ENCODE measurements around the gene CLCA2.
"Not testable (repeated sequence)": the region's sequence is repeated elsewhere in the genome, so short reads cannot be mapped to it uniquely, and the experiment has no call there.

CLCA2 gene

DNA sequence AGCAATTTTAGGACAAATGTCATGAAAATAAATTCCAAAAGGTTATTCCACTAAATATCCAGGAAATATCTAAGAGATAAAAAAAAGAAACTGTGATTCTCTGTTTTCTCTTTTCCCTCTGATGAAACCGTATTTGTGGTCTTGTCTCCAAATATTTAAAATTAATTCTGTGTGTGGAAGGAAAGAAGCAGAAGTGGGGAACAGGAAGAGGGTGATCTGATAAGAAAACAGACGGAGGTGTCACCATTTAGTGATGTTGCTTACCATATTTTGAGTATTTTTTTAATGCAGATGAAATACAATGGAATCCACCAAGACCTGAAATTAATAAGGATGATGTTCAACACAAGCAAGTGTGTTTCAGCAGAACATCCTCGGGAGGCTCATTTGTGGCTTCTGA is 74.3 kb downstream of the CLCA2 start:
- no peak overlapping the region for H3K9ac ChIP-seq (ENCODE audit: low read length)
- no peaks in the 10 kb centered on the region for H3K27me3 ChIP-seq (ENCODE audit: low read depth, low read length)
- no peak overlapping the region for H3K4me2 ChIP-seq (ENCODE audit: low read length)
- no peak overlapping the region for H2AFZ ChIP-seq (ENCODE audit: low read depth, low read length)
- TF ChIP-seq CTCF (IDR thresholded peaks at IDR 0.05; ENCODE audit: low read depth, low read length) (no peak), EZH2phosphoT487 (IDR thresholded peaks at IDR 0.05; ENCODE audit: low read depth) (no peak)
- no peak overlapping the region for H3K4me3 ChIP-seq (ENCODE audit: low read length)
- H3K79me2 ChIP-seq (ENCODE audit: low read length), result no peaks in the 10 kb centered on the region
- H3K27ac ChIP-seq (ENCODE audit: low read length), result no peak overlapping the region
- H3K36me3 ChIP-seq (replicated peaks; ENCODE audit: low read depth, low read length), result no peaks in the 10 kb centered on the region
- no peaks in the 10 kb centered on the region for H3K9me3 ChIP-seq (ENCODE audit: insufficient read depth, low read length)
- H3K4me1 ChIP-seq (ENCODE audit: low read length), result peaks cover 14% of the 10 kb centered on the region
- H4K20me1 ChIP-seq (ENCODE audit: insufficient read depth, low read length), result no peaks in the 10 kb centered on the region

DNA sequence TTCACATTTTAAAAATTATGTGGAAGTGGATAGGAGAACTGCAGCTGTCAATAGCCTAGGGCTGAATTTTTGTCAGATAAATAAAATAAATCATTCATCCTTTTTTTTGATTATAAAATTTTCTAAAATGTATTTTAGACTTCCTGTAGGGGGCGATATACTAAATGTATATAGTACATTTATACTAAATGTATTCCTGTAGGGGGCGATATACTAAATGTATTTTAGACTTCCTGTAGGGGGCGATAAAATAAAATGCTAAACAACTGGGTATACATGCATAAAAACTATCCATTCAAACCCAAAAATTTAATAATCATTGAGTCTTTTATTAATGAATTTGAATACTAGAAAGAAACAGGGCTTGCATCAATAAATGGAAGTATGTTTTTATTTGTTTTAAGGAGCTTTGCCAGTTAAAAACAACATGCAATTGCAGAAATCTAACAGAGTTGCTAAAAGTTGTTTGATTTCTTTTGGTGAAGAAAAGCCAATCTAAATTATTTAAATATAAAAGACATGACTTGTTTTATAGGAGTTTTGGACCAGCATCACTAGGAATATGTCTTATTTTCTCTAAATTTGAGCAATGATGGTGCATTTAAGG is 76.1 kb downstream of the CLCA2 start:
- Histone ChIP-seq H3K4me1 (ENCODE audit: low read length) (peaks cover 15% of the 10 kb centered on the region), H3K79me2 (ENCODE audit: low read length) (no peaks in the 10 kb centered on the region), H4K20me1 (ENCODE audit: insufficient read depth, low read length) (no peaks in the 10 kb centered on the region), H3K36me3 (replicated peaks; ENCODE audit: low read depth, low read length) (no peaks in the 10 kb centered on the region), H3K9ac (ENCODE audit: low read length) (no peak overlapping the region), H3K4me3 (ENCODE audit: low read length) (no peak overlapping the region), H3K27me3 (ENCODE audit: low read depth, low read length) (no peaks in the 10 kb centered on the region), H3K9me3 (ENCODE audit: insufficient read depth, low read length) (no peaks in the 10 kb centered on the region), H2AFZ (ENCODE audit: low read depth, low read length) (no peak overlapping the region), H3K27ac (ENCODE audit: low read length) (no peak overlapping the region), H3K4me2 (ENCODE audit: low read length) (no peak overlapping the region)
- TF ChIP-seq CTCF (IDR thresholded peaks at IDR 0.05; ENCODE audit: low read depth, low read length), result peak; percentile 98
- TF ChIP-seq EZH2phosphoT487 (IDR thresholded peaks at IDR 0.05; ENCODE audit: low read depth), result no peak

DNA sequence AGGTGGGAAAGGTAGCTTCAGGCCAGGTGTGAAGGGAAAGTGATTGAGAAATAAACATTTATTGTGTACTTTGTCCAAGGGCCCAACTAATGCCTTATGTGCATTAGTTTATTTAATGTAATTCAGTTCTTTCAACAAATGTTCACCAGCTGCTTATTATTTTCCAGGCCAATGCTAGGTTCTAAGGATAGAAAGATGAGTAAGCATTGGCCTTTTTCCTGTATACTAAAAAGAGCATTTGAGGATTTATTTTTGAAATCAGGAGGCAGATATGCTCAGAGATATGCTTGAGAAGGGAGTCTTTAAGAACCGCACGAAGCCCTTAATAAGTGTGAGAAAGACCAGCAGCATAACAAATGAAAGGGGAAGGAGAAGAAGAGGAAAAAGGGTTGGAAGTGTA is 76.7 kb downstream of the CLCA2 start:
- no peak overlapping the region for H2AFZ ChIP-seq (ENCODE audit: low read depth, low read length)
- H4K20me1 ChIP-seq (ENCODE audit: insufficient read depth, low read length), result no peaks in the 10 kb centered on the region
- TF ChIP-seq CTCF (IDR thresholded peaks at IDR 0.05; ENCODE audit: low read depth, low read length) (no peak), EZH2phosphoT487 (IDR thresholded peaks at IDR 0.05; ENCODE audit: low read depth) (no peak)
- no peaks in the 10 kb centered on the region for H3K27me3 ChIP-seq (ENCODE audit: low read depth, low read length)
- no peaks in the 10 kb centered on the region for H3K79me2 ChIP-seq (ENCODE audit: low read length)
- no peaks in the 10 kb centered on the region for H3K36me3 ChIP-seq (replicated peaks; ENCODE audit: low read depth, low read length)
- peaks cover 15% of the 10 kb centered on the region for H3K4me1 ChIP-seq (ENCODE audit: low read length)
- H3K4me3 ChIP-seq (ENCODE audit: low read length), result no peak overlapping the region
- H3K27ac ChIP-seq (ENCODE audit: low read length), result no peak overlapping the region
- H3K9ac ChIP-seq (ENCODE audit: low read length), result no peak overlapping the region
- no peaks in the 10 kb centered on the region for H3K9me3 ChIP-seq (ENCODE audit: insufficient read depth, low read length)
- no peak overlapping the region for H3K4me2 ChIP-seq (ENCODE audit: low read length)

DNA sequence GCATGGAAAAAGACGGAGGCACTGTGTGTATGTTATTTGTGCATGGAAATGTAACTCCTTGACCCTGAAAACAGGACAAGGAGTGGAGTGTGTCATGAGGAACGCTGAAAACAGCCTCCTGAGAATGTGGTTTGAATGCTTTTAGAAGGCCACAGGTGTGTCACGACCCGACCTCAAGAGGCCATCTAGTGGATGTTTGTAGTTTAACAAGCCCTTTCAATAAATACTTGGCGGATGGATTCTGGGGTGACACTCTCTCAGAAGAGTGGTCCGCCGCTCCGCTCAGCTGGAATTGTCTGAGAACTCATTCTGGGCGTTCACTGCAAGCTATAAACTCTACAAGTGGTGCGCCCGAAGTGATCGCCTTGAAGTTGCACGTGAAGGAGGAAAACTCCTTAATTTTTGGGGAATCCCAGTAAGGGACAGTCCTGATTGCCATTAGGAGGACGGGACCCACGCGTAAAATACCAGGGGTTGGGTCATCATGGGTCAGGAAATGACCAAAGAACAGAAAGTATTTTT is 78.2 kb downstream of the CLCA2 start:
- not testable (repeated sequence) for H3K79me2 ChIP-seq (ENCODE audit: low read length); H3K36me3 ChIP-seq (replicated peaks; ENCODE audit: low read depth, low read length); H3K27ac ChIP-seq (ENCODE audit: low read length); H4K20me1 ChIP-seq (ENCODE audit: insufficient read depth, low read length); H3K9me3 ChIP-seq (ENCODE audit: insufficient read depth, low read length); H3K27me3 ChIP-seq (ENCODE audit: low read depth, low read length)
- peak; percentile 47 for TF ChIP-seq CTCF (IDR thresholded peaks at IDR 0.05; ENCODE audit: low read depth, low read length)
- Histone ChIP-seq H3K9ac (ENCODE audit: low read length) (peak overlapping the region; percentile 63), H2AFZ (ENCODE audit: low read depth, low read length) (peak overlapping the region; percentile 73), H3K4me3 (ENCODE audit: low read length) (peak overlapping the region; percentile 77), H3K4me2 (ENCODE audit: low read length) (peak overlapping the region; percentile 87), H3K4me1 (ENCODE audit: low read length) (peaks cover 15% of the 10 kb centered on the region)
